Activated gamma-delta T cell treated with anti-CD3 and anti-CD28 coated beads, Interleukin-2, amount 50 U/mL, for 16 hours (primary cell): ENCODE results near the gene SERPINA5.

Source experiments
- DNase-seq: peaks from one replicate; pipeline ENCODE4 v3.0.0-alpha.2; 2020; ENCODE audit warnings: low read depth

Gene SERPINA5, protein sequence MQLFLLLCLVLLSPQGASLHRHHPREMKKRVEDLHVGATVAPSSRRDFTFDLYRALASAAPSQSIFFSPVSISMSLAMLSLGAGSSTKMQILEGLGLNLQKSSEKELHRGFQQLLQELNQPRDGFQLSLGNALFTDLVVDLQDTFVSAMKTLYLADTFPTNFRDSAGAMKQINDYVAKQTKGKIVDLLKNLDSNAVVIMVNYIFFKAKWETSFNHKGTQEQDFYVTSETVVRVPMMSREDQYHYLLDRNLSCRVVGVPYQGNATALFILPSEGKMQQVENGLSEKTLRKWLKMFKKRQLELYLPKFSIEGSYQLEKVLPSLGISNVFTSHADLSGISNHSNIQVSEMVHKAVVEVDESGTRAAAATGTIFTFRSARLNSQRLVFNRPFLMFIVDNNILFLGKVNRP

DNA sequence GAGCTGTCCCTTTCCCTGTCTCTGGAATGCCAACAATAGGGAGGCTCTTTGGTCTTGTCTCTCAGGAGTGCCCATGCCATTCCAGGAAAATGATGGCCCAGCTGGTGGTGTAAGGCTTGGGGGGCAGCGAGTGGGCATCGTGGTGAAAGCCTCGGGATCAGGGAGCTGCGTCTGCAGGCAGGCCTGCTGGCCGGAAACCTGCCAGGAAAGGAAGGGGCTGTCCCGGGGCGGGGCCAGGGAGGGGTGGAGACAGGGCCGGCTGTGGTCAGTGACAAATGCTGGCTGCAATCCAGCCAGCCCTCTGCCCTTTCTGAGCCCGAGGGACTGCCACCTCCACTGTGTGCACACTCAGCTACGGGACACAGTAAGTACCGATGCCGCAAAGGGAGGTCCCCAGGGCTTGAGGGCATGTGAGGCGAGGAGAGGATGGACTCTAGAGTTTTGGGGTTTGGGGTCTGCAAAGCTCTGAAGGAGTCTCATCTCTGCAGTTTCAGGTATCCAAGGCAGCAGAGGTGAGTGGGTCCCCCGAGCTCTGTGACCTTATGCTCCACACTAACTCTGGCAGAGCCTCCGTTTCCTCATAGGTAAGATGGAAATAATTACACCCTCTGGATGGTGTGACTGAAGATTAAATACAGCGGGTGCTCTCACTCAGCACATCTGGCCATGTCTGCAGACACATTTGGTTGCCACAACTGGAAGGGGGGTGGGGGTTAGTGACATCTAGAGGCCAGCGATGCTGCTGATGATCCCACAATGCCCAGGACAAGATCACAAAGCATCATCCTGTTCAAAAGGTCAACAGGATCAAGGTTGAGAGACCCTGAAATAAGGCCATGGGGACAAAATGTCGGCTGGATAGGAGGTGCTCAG lies at the start of gene SERPINA5:
Gene SERPINA5 (plus strand): TSS at position 300 of the 873 bp plus-strand sequence. CDS start 5,937 bp downstream, outside the sequence.
- DNase-seq = no peak

DNA sequence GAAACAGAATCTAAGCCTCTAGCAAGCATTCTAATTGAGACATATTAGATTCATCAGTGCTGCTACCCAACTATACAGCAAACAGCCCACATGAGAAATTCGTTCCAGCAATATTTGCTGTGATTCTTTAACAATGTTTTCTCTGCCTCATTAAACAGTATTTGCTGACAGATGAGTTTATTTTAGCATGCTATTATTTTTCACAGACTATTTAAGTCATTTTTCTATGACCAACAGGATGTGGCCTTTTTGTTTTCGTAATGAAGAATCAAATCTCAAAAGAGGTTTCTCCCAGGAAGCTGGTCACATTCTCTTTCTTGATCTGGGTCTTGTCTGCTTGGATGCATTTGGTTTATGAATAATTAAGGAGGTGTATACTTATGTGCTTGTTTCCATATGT lies 48.8 kb upstream of the SERPINA5 start:
- no peak for DNase-seq

DNA sequence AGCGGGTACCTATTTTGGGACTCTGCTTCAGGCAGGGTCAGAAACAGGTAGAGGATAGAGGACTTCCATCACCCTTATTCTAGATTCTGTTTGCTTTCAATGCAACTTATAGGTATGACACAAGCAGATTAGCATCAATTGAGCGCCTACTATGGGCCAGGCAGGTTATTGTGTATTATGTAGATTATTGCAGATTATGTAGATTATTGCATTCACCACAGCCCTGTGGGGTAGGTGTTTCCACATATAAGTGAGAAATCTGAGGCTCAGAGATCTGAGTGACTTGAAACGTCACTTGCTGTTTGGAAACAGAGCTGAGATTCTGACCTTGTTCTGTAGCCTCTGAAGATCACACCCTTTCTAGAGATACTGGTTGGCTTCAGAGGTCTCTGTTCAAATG lies 45.7 kb upstream of the SERPINA5 start:
- no peak for DNase-seq

DNA sequence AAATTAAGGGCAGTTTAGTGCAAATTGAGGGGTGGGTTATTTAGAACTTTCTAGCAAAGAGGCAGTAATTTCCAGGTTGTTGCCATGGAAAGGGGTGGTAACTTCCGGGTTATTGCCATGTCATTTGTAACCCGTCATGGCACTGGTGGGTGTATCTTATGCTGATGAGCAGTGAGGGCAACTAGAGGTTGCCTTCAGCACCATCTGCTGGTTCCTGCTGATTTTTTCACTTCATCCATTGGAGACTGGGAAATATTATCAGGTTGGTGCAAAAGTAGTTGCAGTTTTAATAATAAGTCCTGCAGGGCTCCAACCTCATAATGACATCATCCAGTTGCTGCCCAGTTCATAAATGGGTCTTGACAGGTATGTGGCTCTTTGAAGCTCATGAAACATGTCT lies 44.4 kb upstream of the SERPINA5 start:
- DNase-seq = no peak

DNA sequence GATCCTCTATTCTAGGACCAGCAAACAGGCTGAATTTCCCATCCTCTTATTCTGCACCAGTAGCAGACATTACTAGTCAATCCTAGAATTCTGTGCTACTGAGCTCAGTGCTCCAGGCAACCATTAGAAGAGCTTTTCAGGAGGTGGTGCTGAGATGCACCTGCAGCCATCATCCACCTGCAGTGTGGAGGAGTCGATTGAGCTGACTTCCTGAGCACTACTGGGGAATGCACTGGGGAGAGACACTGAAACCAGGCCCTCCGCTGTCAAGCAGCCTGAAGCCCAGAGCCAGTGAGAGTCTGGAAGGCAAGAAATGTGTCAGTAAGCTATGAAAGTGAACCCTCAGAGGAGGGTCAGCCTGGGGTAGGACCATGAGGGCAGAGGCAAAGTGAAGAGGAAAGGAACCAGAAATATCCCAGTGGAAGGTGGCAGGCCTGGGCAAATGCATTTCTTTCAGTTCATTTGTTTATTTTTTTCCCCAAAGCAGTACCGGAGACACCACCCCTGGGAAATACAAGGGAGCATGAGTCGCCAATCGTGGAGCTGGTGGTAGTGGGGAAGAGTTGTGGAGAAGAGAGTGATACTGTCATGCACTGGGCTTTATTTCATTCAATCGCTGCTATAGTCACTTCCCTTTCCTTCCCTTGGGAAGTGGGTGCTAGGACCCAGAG lies 43.0 kb upstream of the SERPINA5 start:
- no peak for DNase-seq

DNA sequence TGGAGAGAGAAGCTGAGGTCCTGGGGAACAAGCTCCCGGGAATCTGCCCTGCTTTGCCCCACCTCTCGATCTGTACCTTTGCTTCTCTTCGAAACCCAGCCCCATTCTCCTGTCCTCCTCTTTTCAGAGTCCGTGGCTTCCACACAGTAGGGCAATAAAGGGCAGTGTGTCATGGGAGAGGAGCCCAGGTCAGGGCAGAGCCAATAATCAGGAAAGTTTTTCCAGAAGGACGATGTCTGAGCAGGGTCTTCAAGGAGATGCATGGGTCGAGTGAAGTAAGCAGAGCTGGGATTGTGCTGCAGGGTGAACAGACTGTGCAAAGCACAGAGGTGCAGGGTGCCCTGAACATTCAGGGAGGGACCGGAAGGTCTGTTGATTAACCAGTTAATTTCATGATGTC lies 42.0 kb upstream of the SERPINA5 start:
- DNase-seq = no peak

DNA sequence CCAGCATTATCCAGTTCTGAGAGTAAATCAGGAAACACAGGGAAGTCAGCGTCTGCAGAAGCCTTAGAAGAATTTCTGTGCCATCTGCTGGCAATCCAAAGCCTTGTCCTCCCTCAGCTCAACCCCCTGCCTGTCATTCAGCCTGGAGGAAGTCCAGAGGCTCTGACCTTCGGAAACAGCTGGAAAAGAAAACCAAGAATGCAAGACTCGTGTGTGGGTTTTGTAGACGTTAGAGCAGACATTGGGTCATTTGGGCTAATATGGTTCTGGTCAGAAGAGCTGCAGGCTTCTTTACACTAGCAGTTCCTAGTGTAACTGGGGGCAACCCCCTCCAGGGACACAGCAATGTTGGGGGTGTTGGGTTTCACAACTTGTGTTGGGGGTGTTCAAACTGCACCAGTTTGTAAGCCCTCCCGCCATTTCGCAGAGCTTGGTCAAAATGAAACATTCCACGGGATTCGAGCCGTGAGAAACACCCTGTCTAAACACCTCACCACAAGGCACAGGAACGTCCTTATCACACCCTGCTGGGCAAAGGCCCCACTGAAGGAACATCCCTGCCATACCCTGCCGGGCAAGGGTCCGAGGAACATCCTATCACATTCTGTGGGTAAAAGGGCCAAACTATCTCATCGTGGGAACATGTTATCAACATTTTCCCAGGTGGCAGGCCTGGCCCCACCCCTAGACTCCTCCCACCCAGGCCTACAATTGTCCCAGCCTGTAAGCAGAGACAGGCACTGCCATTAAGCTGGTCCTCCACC lies 41.0 kb upstream of the SERPINA5 start:
- DNase-seq = no peak

DNA sequence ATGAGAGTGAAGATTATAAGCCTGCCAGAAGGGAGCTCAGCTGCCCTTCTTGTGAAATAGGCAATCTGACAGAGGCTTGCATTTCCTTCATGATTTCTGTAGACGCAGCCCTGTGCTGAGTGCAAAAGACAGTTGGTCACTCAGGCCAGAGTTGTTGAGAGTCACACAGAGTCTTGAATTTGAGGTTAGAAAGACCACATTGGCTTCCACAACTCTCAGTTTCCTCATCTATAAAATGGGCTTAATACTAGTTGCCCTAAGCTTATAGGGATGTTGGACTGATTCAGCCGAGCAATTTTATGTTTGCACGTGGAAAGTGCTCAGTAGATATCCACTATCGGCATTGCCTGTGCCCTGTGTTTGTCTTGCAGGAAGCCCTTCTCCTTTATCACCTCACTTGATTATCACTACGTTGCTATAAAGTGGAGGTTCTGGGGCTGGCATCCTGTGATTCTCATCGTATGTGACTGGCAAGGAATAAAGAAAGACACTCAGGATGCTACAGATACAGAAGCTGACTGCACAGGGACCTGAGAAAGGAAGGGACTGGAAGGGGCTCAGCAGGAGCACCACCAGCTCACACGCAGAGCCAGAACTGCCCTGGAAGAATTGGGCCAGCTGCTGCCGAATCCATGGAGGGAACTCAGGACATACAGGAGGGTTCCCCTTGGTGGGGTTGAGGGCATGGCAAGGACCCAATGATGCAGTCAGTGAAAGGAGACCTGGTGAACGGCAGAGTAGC lies 39.8 kb upstream of the SERPINA5 start:
- DNase-seq = no peak

DNA sequence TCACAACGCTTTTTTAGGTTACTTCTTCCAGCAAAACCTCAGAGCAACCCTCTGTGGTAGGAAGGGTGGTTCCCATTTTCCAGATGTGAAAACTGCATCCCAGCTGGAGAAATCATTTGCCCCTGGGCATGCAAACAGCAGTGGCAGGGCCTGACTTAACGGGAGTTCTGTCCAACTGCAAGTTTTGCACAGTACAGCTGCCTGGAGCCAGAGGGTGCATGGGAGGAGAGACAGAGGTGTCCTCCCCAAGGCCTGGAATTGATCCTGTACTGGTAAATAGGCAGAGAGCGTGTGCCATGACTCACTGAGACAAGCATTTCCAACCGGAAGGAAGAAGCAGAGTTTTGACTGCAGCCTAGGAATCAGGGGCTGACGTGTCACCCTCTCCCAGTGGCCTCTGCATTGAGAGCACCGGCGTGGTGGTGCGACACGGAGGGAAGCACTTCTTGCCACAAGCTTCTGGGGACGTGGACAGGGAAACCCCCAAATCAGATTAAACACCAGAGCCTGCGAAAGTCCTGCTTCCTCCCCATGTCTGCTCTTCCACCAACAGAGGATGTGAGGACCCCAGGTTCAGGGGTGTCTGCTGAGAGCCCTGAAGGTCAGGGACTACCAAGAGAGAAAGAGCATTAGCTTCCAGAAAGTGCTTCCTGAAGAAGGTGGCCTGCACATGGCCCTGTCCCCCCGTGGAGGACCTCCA lies 39.0 kb upstream of the SERPINA5 start:
- DNase-seq = no peak

DNA sequence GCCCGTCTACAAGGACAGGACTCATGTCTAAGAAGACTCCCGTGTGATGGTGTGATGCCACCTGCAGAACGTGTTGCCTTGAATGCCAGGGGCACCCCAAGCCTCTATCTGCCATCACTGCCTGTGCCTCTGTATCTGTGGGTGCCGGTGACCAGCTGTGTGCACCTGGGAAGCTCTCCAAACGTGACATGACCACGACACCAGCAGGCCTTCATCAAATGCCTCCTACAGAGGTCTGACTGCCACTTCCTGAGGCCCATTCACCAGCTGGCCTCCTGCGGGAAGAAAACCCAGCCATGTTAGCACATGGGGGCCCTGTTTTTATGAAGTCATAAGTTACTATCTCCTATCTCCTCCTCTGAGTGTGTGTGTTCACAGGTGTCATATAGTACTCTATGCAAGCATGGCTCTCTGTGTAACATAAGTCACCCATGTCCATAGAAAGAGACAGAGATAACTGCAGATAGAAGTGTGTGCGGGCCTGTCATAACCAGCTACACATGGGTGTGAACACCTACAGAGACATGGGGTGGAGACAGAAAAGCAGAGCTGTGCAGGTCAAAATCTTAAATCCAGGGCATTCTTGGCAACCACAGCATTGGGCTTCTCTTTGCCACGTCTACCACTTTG lies 38.3 kb upstream of the SERPINA5 start:
- no peak for DNase-seq

DNA sequence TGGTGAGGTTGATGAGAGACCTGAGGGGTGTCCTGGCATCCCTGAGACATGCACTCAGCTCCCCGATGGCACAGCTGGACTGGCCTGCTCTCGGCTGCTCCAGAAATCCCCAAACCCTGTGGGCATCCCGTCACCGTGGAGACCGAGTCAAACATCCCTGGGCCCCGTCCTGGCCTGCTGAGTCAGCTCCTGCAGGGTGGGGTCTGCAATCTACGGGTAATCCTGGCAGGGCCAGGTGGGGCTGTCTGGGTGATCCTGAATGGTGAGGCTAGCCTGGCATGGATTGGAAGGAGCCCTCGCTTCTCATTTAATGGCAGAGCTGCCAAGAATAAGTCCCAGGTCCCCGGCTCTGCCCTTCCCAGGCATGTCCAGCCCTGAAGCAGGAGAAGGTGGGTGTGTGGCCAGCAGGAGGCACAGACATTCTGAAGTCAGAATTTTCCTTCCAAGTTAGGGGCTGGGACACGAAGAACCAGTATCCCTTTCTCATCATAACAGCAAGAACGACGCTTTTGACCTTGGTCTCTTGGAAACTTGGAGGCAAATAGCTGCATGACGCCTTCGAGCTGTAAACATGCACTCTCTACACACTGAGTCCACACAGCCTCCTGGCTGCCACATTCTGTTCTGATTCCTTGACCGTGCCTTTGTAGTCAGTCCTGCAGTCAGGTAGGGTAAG lies 37.6 kb upstream of the SERPINA5 start:
- DNase-seq = no peak

DNA sequence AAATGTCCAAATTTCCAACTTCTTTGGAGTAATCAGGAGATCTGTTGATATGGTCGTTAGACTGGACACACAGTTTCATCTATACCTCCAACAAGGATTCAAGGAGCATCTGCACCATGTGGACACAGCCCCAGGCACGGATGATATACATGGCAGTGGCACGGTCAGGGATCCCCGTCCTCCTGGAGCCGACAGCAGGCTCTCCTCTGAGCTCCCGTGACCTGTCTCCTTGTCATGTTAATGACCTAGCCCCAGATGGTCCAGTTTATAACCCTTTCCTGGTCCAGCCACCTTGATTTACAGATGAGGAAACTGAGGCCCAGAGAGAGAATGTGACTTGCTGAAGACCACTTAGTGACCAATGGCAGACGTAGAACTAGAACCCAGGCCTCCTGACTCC lies 36.5 kb upstream of the SERPINA5 start:
- no peak for DNase-seq

DNA sequence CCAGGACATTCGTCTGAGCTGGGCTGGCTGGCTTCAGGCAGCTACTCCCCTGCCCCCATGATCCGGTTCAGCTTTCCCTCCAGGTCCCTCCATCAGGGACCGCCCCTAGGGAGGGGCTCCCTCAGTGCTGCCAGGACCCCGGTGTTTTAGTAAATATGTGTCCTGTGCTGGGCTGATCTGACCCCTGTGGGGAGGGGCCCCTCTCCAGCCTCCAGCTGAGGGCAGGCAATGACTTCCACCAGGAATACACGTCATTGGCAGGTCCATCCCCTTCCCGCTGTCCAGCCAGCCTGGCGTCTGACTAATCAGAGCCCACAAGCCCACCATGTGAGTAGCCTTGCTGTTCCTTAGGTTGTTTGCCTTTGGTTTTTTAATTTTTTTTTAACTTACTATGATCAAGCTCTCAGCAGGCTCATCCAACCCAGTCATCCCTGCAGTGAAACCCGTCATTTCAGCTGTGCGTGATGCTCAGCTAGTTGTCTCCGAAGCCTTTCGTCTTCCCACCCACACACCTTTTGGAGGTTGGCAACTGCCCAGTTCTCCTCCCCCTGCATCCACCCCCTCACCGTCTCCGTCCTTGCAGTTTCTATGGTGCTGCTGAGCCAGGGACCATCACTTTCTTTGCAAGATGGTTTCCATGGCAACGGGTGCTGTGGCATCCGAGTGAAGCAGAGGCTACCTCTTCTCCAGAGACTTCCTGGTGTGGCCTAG lies 35.9 kb upstream of the SERPINA5 start:
- no peak for DNase-seq

DNA sequence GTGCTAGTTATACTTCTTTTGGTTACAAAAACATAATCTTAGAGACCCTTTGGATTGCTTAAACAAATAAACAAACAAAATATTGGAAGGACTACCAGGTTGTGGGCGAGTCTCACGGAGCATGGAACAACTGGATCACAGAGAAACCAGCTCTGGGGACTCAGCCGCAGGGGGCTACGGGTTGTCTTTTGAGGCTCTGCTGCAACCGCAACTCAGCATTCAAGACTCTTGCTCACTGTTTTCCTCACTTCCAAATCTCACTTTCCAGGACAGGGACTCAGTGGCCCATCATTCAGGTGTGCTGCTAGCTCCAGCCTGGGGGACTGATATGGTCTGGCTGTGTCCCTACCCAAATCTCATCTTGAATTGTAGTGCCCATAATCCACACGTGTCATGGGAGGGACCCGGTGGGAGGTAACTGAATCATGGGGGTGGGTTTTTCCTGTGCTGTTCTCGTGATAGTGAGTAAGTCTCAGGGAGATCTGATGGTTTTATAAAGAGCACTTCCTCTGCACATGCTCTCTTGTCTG lies 34.0 kb upstream of the SERPINA5 start:
- no peak for DNase-seq

DNA sequence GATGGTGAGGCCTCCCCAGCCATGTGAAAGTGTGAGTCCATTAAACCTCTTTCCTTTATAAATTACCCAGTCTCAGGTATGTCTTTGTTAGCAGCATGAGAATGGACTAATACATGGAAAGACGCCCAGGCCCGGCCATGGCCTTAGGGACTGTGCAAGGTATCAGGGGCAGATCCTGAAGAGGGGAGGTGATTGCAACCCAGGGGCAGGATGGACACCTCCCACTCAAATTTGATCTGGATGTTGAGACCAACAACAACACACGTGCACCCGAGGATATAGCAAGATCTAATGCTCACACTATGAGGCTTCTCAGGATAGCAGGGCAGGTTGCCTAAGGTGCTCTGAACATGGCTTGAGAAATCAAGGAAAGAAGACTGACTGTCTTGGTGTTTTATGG lies 33.5 kb upstream of the SERPINA5 start:
- no peak for DNase-seq

DNA sequence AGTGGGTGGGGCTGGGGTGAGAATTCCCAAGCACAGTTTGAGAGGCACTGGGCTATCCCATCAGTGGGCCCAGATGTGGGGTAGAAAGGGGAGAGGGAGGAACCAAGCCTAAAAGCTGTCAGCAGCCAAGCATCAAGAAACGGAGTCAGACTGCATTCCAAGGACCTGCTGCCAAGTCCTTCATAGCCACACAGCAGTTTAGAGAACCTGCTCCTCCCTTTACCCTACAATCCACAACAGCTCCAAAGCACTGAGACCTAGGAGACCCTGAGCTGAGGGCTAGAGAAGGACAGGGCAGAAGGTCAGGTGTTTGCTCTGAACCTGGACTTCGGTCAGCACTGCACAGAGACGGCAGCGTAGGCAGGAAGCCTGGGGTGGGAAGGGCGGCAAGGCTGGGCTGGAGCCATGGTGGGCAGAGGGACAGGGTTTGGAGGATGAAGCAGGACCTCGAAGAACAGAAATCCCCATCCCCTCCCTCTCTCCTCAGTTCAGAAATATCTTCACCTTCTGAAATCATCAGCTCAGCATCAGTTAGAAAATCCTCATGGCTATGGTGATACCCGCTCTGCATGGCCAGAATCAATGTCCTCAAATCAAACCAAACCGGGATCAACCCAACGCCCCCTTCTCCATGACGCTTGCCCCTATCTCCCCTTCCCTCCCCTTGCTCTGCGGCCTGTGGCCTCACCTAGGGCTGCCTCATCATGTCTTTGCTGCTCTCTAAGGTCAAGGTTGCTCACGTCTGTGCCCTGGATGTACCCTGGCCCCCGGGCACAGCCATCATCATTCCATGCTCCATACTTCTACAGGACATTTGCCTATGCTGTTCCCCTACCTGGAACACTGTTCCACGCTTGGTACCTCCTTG lies 32.9 kb upstream of the SERPINA5 start:
- no peak for DNase-seq
